Effector memory CD4-positive, alpha-beta T cell (primary cell): ENCODE results near the gene PAK2.
"Not testable (repeated sequence)": the region's sequence is repeated elsewhere in the genome, so short reads cannot be mapped to it uniquely, and the experiment has no call there.

Experiments
- DNase-seq, 3 donors: peaks; one replicate each; pipeline ENCODE4 v3.0.0-alpha.2; 2020
- H3K27ac ChIP-seq: 2 replicates; pipeline ENCODE4 v1.7.0; 2013; ENCODE audit warnings: mild to moderate bottlenecking, low read length, moderate library complexity; ENCODE audit not compliant: insufficient read depth, poor library complexity, severe bottlenecking
- H3K27me3 ChIP-seq: replicated peaks from 2 replicates; pipeline ENCODE4 v1.7.0; 2013; ENCODE audit warnings: mild to moderate bottlenecking, low read length; ENCODE audit not compliant: insufficient read depth, control insufficient read depth, poor library complexity, severe bottlenecking
- H3K36me3 ChIP-seq: 2 replicates; pipeline ENCODE4 v1.7.0; 2013; ENCODE audit warnings: mild to moderate bottlenecking, low read length, moderate library complexity; ENCODE audit not compliant: control insufficient read depth, insufficient read depth
- H3K4me1 ChIP-seq: 2 replicates; pipeline ENCODE4 v1.7.0; 2013; ENCODE audit warnings: low read length, mild to moderate bottlenecking; ENCODE audit not compliant: control insufficient read depth, insufficient read depth, poor library complexity, severe bottlenecking
- H3K4me3 ChIP-seq: 2 replicates; pipeline ENCODE4 v1.7.0; 2013; ENCODE audit warnings: low read length, low read depth, mild to moderate bottlenecking; ENCODE audit not compliant: insufficient read depth, poor library complexity, severe bottlenecking
- H3K9me3 ChIP-seq: 2 replicates; pipeline ENCODE4 v1.7.0; 2013; ENCODE audit warnings: mild to moderate bottlenecking, low read length, moderate library complexity; ENCODE audit not compliant: control insufficient read depth

PAK2 gene

GRCh38 chr3:196800742-196801434 is 61.2 kb downstream of the PAK2 start:
- H3K36me3 ChIP-seq, result peaks cover 23% of the 10 kb centered on the region
- DNase-seq, result no peak
- H3K4me3 ChIP-seq, result no peak overlapping the region
- H3K9me3 ChIP-seq, result no peaks in the 10 kb centered on the region
- H3K27me3 ChIP-seq, result no peaks in the 10 kb centered on the region
- no peaks in the 10 kb centered on the region for H3K4me1 ChIP-seq
- no peak overlapping the region for H3K27ac ChIP-seq

GRCh38 chr3:196803891-196804468 is 64.3 kb downstream of the PAK2 start:
- H3K36me3 ChIP-seq, result peaks cover 41% of the 10 kb centered on the region
- no peak overlapping the region for H3K4me3 ChIP-seq
- no peak for DNase-seq
- H3K4me1 ChIP-seq, result no peaks in the 10 kb centered on the region
- H3K9me3 ChIP-seq, result no peaks in the 10 kb centered on the region
- no peaks in the 10 kb centered on the region for H3K27me3 ChIP-seq
- no peak overlapping the region for H3K27ac ChIP-seq

- Histone ChIP-seq H3K27ac (no peak overlapping the region), H3K27me3 (no peaks in the 10 kb centered on the region), H3K4me3 (no peak overlapping the region), H3K9me3 (no peaks in the 10 kb centered on the region), H3K4me1 (no peaks in the 10 kb centered on the region), H3K36me3 (peaks cover 39% of the 10 kb centered on the region)
- no peak for DNase-seq
Observed at GRCh38 chr3:196804773-196805172, 65.1 kb downstream of the PAK2 start.

- DNase-seq, result no peak
- Histone ChIP-seq H3K4me1 (no peaks in the 10 kb centered on the region), H3K9me3 (no peaks in the 10 kb centered on the region), H3K27ac (no peak overlapping the region), H3K27me3 (no peaks in the 10 kb centered on the region), H3K36me3 (peaks cover 58% of the 10 kb centered on the region), H3K4me3 (no peak overlapping the region)
Observed at GRCh38 chr3:196810963-196811581, 71.4 kb downstream of the PAK2 start.

- no peaks in the 10 kb centered on the region for H3K9me3 ChIP-seq
- H3K4me1 ChIP-seq, result no peaks in the 10 kb centered on the region
- no peak for DNase-seq
- no peak overlapping the region for H3K27ac ChIP-seq
- H3K27me3 ChIP-seq, result no peaks in the 10 kb centered on the region
- no peak overlapping the region for H3K4me3 ChIP-seq
- peaks cover 42% of the 10 kb centered on the region for H3K36me3 ChIP-seq
Observed at GRCh38 chr3:196812853-196813252, 73.2 kb downstream of the PAK2 start.

- Histone ChIP-seq H3K4me3 (no peak overlapping the region), H3K36me3 (peaks cover 43% of the 10 kb centered on the region), H3K27ac (no peak overlapping the region), H3K9me3 (no peaks in the 10 kb centered on the region), H3K27me3 (no peaks in the 10 kb centered on the region), H3K4me1 (no peaks in the 10 kb centered on the region)
- DNase-seq, result no peak
Observed at GRCh38 chr3:196813903-196814302, 74.2 kb downstream of the PAK2 start.

GRCh38 chr3:196821806-196822355 is 82.2 kb downstream of the PAK2 start:
- no peaks in the 10 kb centered on the region for H3K27me3 ChIP-seq
- no peak for DNase-seq
- no peaks in the 10 kb centered on the region for H3K4me1 ChIP-seq
- H3K27ac ChIP-seq, result no peak overlapping the region
- H3K9me3 ChIP-seq, result no peaks in the 10 kb centered on the region
- no peak overlapping the region for H3K4me3 ChIP-seq
- peaks cover 63% of the 10 kb centered on the region for H3K36me3 ChIP-seq

GRCh38 chr3:196829651-196830050 is 90.0 kb downstream of the PAK2 start:
- peaks cover 19% of the 10 kb centered on the region for H3K36me3 ChIP-seq
- H3K27me3 ChIP-seq, DNase-seq, H3K4me1 ChIP-seq, H3K27ac ChIP-seq, H3K9me3 ChIP-seq, H3K4me3 ChIP-seq: not testable (repeated sequence)

- no peaks in the 10 kb centered on the region for H3K9me3 ChIP-seq
- H3K4me3 ChIP-seq, result no peak overlapping the region
- H3K36me3 ChIP-seq, result peaks cover 8% of the 10 kb centered on the region
- no peaks in the 10 kb centered on the region for H3K4me1 ChIP-seq
- H3K27ac ChIP-seq, result no peak overlapping the region
- H3K27me3 ChIP-seq, result no peaks in the 10 kb centered on the region
- no peak for DNase-seq
Observed at GRCh38 chr3:196835086-196835485, 95.4 kb downstream of the PAK2 start.

GRCh38 chr3:196836626-196837025 is 97.0 kb downstream of the PAK2 start:
- not testable (repeated sequence) for H3K36me3 ChIP-seq, H3K27ac ChIP-seq, H3K4me3 ChIP-seq, H3K9me3 ChIP-seq, H3K27me3 ChIP-seq, DNase-seq, H3K4me1 ChIP-seq
